IMR-90 (cell line): ENCODE measurements around the gene SLC46A1. TPM values are rescaled to one million over a fixed set of nuclear protein-coding genes. Genes with fewer than 3 reads are reported as not detected.

Source experiments
- ATAC-seq: fragments of 200-7000 bp; cut with Tn5 transposase; 2 replicates; pipeline ENCODE4 v1.9.1; 2020; ENCODE audit warnings: low read depth, mild to moderate bottlenecking, moderate library complexity
- BruUV-seq: library from RNA; stranded (reverse); fragments of 400-500 nt; replicated peaks from 2 replicates; lab custom pipeline; 2021; lab: Mats Ljungman, UMichigan
- CTCF ChIA-PET: fragments of 300-600 bp; formaldehyde crosslinking; extraction: SDS; loops from one replicate; lab custom pipeline; 2021; ENCODE audit warnings: antibody characterized with exemption; lab: Yijun Ruan, JAX
- POLR2A ChIA-PET: fragments of 300-600 bp; sonication (Branson Sonifier 250); formaldehyde crosslinking; loops from one replicate; lab custom pipeline; 2022; ENCODE audit warnings: antibody characterized with exemption; ENCODE audit not compliant: unreplicated experiment; lab: Charles Lee
- DNase-seq: peaks from one replicate; pipeline ENCODE4 v3.0.0; 2013
- H2AFZ ChIP-seq: replicated peaks from 2 replicates; pipeline ENCODE3; 2013; ENCODE audit warnings: low read length, mild to moderate bottlenecking; ENCODE audit not compliant: poor library complexity
- H2AK5ac ChIP-seq: 2 replicates; pipeline ENCODE4 v1.6.1; 2013; ENCODE audit warnings: low read depth, low read length, inconsistent platforms
- H2AK9ac ChIP-seq: replicated peaks from 2 replicates; pipeline ENCODE3; 2013; ENCODE audit warnings: mild to moderate bottlenecking, low read depth, low read length, moderate library complexity; ENCODE audit not compliant: poor library complexity
- H2BK120ac ChIP-seq: 2 replicates; pipeline ENCODE4 v1.6.1; 2013; ENCODE audit warnings: low read depth, low read length, inconsistent platforms
- H2BK15ac ChIP-seq: 3 replicates; pipeline ENCODE4 v1.6.1; 2013; ENCODE audit warnings: low read depth, low read length, inconsistent platforms
- H2BK20ac ChIP-seq: 2 replicates; pipeline ENCODE4 v1.6.1; 2013; ENCODE audit warnings: low read depth, mild to moderate bottlenecking, inconsistent platforms, low read length, moderate library complexity
- H2BK5ac ChIP-seq: 2 replicates; pipeline ENCODE4 v1.6.1; 2013; ENCODE audit warnings: mild to moderate bottlenecking, low read depth, low read length, inconsistent platforms; ENCODE audit not compliant: poor library complexity, severe bottlenecking
- H3K14ac ChIP-seq: replicated peaks from 2 replicates; pipeline ENCODE4 v1.6.1; 2013; ENCODE audit warnings: low read depth, low read length, inconsistent platforms
- H3K18ac ChIP-seq: 2 replicates; pipeline ENCODE4 v1.6.1; 2013; ENCODE audit warnings: low read depth, low read length, control low read depth
- H3K23ac ChIP-seq: 2 replicates; pipeline ENCODE4 v1.6.1; 2013; ENCODE audit warnings: low read depth, low read length, inconsistent platforms
- H3K27ac ChIP-seq: 2 replicates; pipeline ENCODE4 v1.5.1; 2013; ENCODE audit warnings: mild to moderate bottlenecking, control low read depth, low read length; ENCODE audit not compliant: insufficient read depth
- H3K27me3 ChIP-seq: 2 replicates; pipeline ENCODE4 v1.6.1; 2013; ENCODE audit warnings: low read length; ENCODE audit not compliant: control insufficient read depth, insufficient read depth
- H3K36me3 ChIP-seq: 2 replicates; pipeline ENCODE4 v1.6.1; 2013; ENCODE audit warnings: low read length, mixed read lengths; ENCODE audit not compliant: control insufficient read depth, insufficient read depth
- H3K4ac ChIP-seq: 2 replicates; pipeline ENCODE4 v1.6.1; 2013; ENCODE audit warnings: low read depth, low read length, inconsistent platforms
- H3K4me1 ChIP-seq: 2 replicates; pipeline ENCODE4 v1.6.1; 2013; ENCODE audit warnings: low read length, mixed read lengths; ENCODE audit not compliant: control insufficient read depth, insufficient read depth
- H3K4me2 ChIP-seq: 2 replicates; pipeline ENCODE4 v1.6.1; 2013; ENCODE audit warnings: low read depth, mild to moderate bottlenecking, control low read depth, low read length, moderate library complexity
- H3K4me3 ChIP-seq: 2 replicates; pipeline ENCODE4 v1.5.1; 2013; ENCODE audit warnings: low read depth, mild to moderate bottlenecking, control low read depth, low read length, moderate library complexity; ENCODE audit not compliant: insufficient read depth
- H3K56ac ChIP-seq: 2 replicates; pipeline ENCODE4 v1.6.1; 2013; ENCODE audit warnings: low read length, inconsistent platforms; ENCODE audit not compliant: insufficient read depth; ENCODE audit errors: extremely low read depth
- H3K79me1 ChIP-seq, 2 experiments: 2 replicates each; pipeline ENCODE4 v1.6.1; 2013; ENCODE audit warnings: low read length in 2 of 2, inconsistent platforms in 1 of 2, low read depth in 1 of 2
- H3K9ac ChIP-seq: 2 replicates; pipeline ENCODE4 v1.6.1; 2013; ENCODE audit warnings: low read depth, low read length, control low read depth
- H3K9me1 ChIP-seq: 2 replicates; pipeline ENCODE4 v1.6.1; 2013; ENCODE audit warnings: low read length, inconsistent platforms; ENCODE audit not compliant: insufficient read depth
- H3K9me3 ChIP-seq: 2 replicates; pipeline ENCODE4 v1.6.1; 2013; ENCODE audit warnings: low read length; ENCODE audit not compliant: control insufficient read depth, insufficient read depth
- H4K20me1 ChIP-seq: 2 replicates; pipeline ENCODE4 v1.6.1; 2013; ENCODE audit warnings: low read length, inconsistent platforms; ENCODE audit not compliant: insufficient read depth
- H4K5ac ChIP-seq: 2 replicates; pipeline ENCODE4 v1.6.1; 2013; ENCODE audit warnings: mild to moderate bottlenecking, low read depth, low read length, control low read depth
- H4K8ac ChIP-seq, 2 experiments: 2 replicates each; pipeline ENCODE4 v1.6.1; 2013; ENCODE audit warnings: low read depth in 2 of 2, low read length in 2 of 2, control low read depth in 1 of 2, inconsistent platforms in 1 of 2
- H4K91ac ChIP-seq: 2 replicates; pipeline ENCODE4 v1.6.1; 2013; ENCODE audit warnings: low read depth, low read length, inconsistent platforms; ENCODE audit not compliant: insufficient read depth
- BHLHE40 ChIP-seq: fragments of 150-350 bp; IDR thresholded peaks from 2 replicates; pipeline ENCODE4 v1.6.1; 2016; ENCODE audit warnings: mild to moderate bottlenecking, low read depth, low read length
- CEBPB ChIP-seq: IDR thresholded peaks from 2 replicates; pipeline ENCODE4 v1.6.1; 2012; ENCODE audit warnings: low read depth, low read length, improper control_type of control experiment
- CHD1 ChIP-seq: IDR thresholded peaks from 2 replicates; pipeline ENCODE4 v1.6.1; 2012; ENCODE audit warnings: low read depth, low read length, improper control_type of control experiment
- FOS ChIP-seq: fragments of 150-350 bp; IDR thresholded peaks from 2 replicates; pipeline ENCODE4 v1.6.1; 2016; ENCODE audit warnings: low read depth, low read length
- MAFK ChIP-seq: IDR thresholded peaks from 2 replicates; pipeline ENCODE4 v1.6.1; 2012; ENCODE audit warnings: low read depth, low read length, improper control_type of control experiment
- MAZ ChIP-seq: IDR thresholded peaks from 2 replicates; pipeline ENCODE4 v1.6.1; 2012; ENCODE audit warnings: low read depth, mild to moderate bottlenecking, low read length, improper control_type of control experiment, moderate library complexity, borderline replicate concordance
- MXI1 ChIP-seq: IDR thresholded peaks from 2 replicates; pipeline ENCODE4 v1.6.1; 2012; ENCODE audit warnings: low read depth, mild to moderate bottlenecking, low read length, moderate library complexity, borderline replicate concordance
- NFE2L2 ChIP-seq: fragments of 150-350 bp; IDR thresholded peaks from 2 replicates; pipeline ENCODE4 v1.6.1; 2016; ENCODE audit warnings: low read depth, mild to moderate bottlenecking, low read length
- POLR2A ChIP-seq: IDR thresholded peaks from 2 replicates; pipeline ENCODE4 v1.6.1; 2012; ENCODE audit warnings: mild to moderate bottlenecking, low read depth, low read length
- RAD21 ChIP-seq: IDR thresholded peaks from 2 replicates; pipeline ENCODE4 v1.6.1; 2012; ENCODE audit warnings: low read length, improper control_type of control experiment
- RCOR1 ChIP-seq: IDR thresholded peaks from 2 replicates; pipeline ENCODE4 v1.6.1; 2012; ENCODE audit warnings: mild to moderate bottlenecking, low read length, improper control_type of control experiment; ENCODE audit not compliant: insufficient replicate concordance
- RFX5 ChIP-seq: IDR thresholded peaks from 2 replicates; pipeline ENCODE4 v1.8.0; 2012; ENCODE audit warnings: low read depth, mild to moderate bottlenecking, low read length, moderate library complexity
- SMC3 ChIP-seq: fragments of 150-350 bp; IDR thresholded peaks from 2 replicates; pipeline ENCODE4 v1.6.1; 2016; ENCODE audit warnings: low read depth, mild to moderate bottlenecking, antibody characterized with exemption, low read length, moderate library complexity
- WGBS, 2 experiments: methylation state at CpG; one replicate each; pipeline versions ENCODE4 v1.1.5 to v1.1.7; 2013; ENCODE audit warnings: missing lambda C conversion rate in 2 of 2; ENCODE audit not compliant: insufficient read length in 1 of 2; ENCODE audit errors: extremely low coverage in 2 of 2; 5-methylcytosine and 5-hydroxymethylcytosine counted together
- dilution Hi-C: fragments of 300-500 bp; cut with HindIII; formaldehyde crosslinking; loops from one replicate; pipeline ENCODE4 v1.14.3; 2018; ENCODE audit warnings: low sequenced_read_pairs; ENCODE audit not compliant: unreplicated experiment
- in situ Hi-C: fragments of 300-500 bp; cut with MboI; formaldehyde crosslinking; loops from 3 replicates; pipeline ENCODE4 v1.14.3; 2019; ENCODE audit warnings: low sequenced_read_pairs, inconsistent platforms, mixed read lengths
- intact Hi-C: fragments of 100-400 bp; cut with micrococcal nuclease; formaldehyde crosslinking; loops from 2 replicates; pipeline ENCODE4 v1.10.0; 2022
- polyA plus RNA-seq, 3 experiments: library from polyadenylated mRNA; depleted of rRNA; stranded (reverse); fragments of >200 nt; gene quantifications; 2 replicates each; pipeline ENCODE4 v1.2.3, GENCODE V29; 2012; ENCODE audit warnings: low replicate concordance in 1 of 3
- total RNA-seq: library from RNA; depleted of rRNA; stranded (reverse); fragments of >200 nt; gene quantifications from 2 replicates; pipeline ENCODE4 v1.2.3, GENCODE V29; 2012
- TF ChIP-seq, protein P1 (sequence below): fragments of 150-350 bp; IDR thresholded peaks from 2 replicates; pipeline ENCODE4 v1.6.1; 2016; ENCODE audit warnings: low read depth, mild to moderate bottlenecking, low read length, moderate library complexity, borderline replicate concordance
- TF ChIP-seq, protein P2 (sequence below): fragments of 150-350 bp; IDR thresholded peaks from 2 replicates; pipeline ENCODE4 v1.6.1; 2017; ENCODE audit warnings: mild to moderate bottlenecking, antibody characterized with exemption, low read length, low read depth
- TF ChIP-seq, protein P3 (sequence below): conservative IDR thresholded peaks from 2 replicates; pipeline ENCODE4 v1.5.1; 2012; ENCODE audit warnings: mild to moderate bottlenecking, low read depth, low read length, improper control_type of control experiment

Gene SLC46A1
- total and polyA plus RNA-seq, 2 of the 4 experiments (the other 2 are of a cell fraction): 2.7 to 3.9 TPM

DNA sequence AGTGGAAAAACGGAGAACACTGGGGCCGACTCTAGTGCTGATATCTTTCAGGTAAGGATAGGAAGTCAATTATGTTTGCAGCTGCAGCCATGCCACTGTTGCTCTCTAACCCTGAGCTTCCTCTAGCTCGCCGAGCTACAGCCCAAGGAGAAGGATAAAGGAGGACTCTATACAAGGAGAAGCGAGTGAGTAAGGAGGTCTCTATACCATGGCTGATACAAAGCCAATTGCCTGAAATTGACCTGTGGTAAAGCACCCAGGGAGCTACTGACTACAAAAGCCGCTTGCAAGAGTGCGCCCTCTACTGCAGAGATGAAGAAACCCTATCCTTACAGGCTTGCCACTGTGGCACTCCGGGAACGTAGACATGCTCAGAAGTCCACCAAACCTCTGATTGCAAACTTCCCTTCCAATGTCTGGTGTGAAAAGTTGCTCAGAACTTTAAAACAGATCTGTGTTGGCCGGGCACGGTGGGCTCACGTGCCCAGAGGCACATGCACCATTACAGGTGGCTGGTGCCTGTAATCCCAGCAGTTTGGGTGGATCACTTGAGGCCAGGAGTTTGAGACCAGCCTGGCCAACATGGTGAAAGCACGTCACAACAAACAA lies 10.8 kb upstream of the SLC46A1 start:
- no TSS peak for BruUV-seq
- peak overlapping the region; percentile 3 for H2AFZ ChIP-seq

More for the DNA sequence above, 10.8 kb upstream of the SLC46A1 start:
- H3K4me1 ChIP-seq: no peaks in the 10 kb centered on the region
- H3K9me1 ChIP-seq: no peaks in the 10 kb centered on the region
- H2BK15ac ChIP-seq: no peak overlapping the region
- TF ChIP-seq POLR2A (no peak), RAD21 (peak; percentile 52), FOS (no peak), CEBPB (no peak), MXI1 (no peak), MAFK (no peak), RCOR1 (no peak), MAZ (no peak), RFX5 (no peak), BHLHE40 (no peak), SMC3 (peak; percentile 52), NFE2L2 (no peak), CHD1 (no peak)
- TF ChIP-seq, protein P1, sequence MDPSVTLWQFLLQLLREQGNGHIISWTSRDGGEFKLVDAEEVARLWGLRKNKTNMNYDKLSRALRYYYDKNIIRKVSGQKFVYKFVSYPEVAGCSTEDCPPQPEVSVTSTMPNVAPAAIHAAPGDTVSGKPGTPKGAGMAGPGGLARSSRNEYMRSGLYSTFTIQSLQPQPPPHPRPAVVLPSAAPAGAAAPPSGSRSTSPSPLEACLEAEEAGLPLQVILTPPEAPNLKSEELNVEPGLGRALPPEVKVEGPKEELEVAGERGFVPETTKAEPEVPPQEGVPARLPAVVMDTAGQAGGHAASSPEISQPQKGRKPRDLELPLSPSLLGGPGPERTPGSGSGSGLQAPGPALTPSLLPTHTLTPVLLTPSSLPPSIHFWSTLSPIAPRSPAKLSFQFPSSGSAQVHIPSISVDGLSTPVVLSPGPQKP: no peak
- TF ChIP-seq, protein P2, sequence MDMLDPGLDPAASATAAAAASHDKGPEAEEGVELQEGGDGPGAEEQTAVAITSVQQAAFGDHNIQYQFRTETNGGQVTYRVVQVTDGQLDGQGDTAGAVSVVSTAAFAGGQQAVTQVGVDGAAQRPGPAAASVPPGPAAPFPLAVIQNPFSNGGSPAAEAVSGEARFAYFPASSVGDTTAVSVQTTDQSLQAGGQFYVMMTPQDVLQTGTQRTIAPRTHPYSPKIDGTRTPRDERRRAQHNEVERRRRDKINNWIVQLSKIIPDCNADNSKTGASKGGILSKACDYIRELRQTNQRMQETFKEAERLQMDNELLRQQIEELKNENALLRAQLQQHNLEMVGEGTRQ: no peak
- TF ChIP-seq, protein P3, sequence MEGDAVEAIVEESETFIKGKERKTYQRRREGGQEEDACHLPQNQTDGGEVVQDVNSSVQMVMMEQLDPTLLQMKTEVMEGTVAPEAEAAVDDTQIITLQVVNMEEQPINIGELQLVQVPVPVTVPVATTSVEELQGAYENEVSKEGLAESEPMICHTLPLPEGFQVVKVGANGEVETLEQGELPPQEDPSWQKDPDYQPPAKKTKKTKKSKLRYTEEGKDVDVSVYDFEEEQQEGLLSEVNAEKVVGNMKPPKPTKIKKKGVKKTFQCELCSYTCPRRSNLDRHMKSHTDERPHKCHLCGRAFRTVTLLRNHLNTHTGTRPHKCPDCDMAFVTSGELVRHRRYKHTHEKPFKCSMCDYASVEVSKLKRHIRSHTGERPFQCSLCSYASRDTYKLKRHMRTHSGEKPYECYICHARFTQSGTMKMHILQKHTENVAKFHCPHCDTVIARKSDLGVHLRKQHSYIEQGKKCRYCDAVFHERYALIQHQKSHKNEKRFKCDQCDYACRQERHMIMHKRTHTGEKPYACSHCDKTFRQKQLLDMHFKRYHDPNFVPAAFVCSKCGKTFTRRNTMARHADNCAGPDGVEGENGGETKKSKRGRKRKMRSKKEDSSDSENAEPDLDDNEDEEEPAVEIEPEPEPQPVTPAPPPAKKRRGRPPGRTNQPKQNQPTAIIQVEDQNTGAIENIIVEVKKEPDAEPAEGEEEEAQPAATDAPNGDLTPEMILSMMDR: peak; percentile 69
- H3K27me3 ChIP-seq: peaks cover 24% of the 10 kb centered on the region
- H3K9ac ChIP-seq: no peak overlapping the region
- intact Hi-C loops (loop anchor here (2.0 kb wide), 1 partner anchor 68 kb away; no protein-coding TSS in a partner anchor), in situ Hi-C loops (no loop called here), dilution Hi-C loops (no loop called here)
- H3K23ac ChIP-seq: no peak overlapping the region
- H3K36me3 ChIP-seq: no peaks in the 10 kb centered on the region
- CTCF ChIA-PET: interaction anchor here (0.6 to 1.3 kb wide), 9 partner anchors 10 to 523 kb away, joined by 3 to 6 read pairs (median 3); partner anchors contain the start of genes LYRM9 and SLC46A1
- H2AK9ac ChIP-seq: no peak overlapping the region
- no peak overlapping the region for H3K14ac ChIP-seq
- H3K9me3 ChIP-seq: no peaks in the 10 kb centered on the region
- DNase-seq (peak; percentile 59), ATAC-seq (peak; percentile 95)
- H3K79me1 ChIP-seq: no peaks in the 10 kb centered on the region
- H3K27ac ChIP-seq: no peak overlapping the region
- H3K4me3 ChIP-seq: no peak overlapping the region
- no peak overlapping the region for H3K4me2 ChIP-seq
- WGBS, 2 experiments: 21% methylated on average over 5 of the region's 13 CpGs; no CpG with 5 or more reads in 1 of the 2 experiments
- H3K4ac ChIP-seq: no peak overlapping the region
- no peak overlapping the region for H3K18ac ChIP-seq
- no peak overlapping the region for H2BK120ac ChIP-seq
- H2BK5ac ChIP-seq: no peak overlapping the region
- POLR2A ChIA-PET: no interaction called here
- no peaks in the 10 kb centered on the region for H4K20me1 ChIP-seq
- H4K8ac ChIP-seq: no peak overlapping the region
- H4K5ac ChIP-seq: no peak overlapping the region
- no peak overlapping the region for H2AK5ac ChIP-seq
- no peak overlapping the region for H2BK20ac ChIP-seq
- no peak overlapping the region for H3K56ac ChIP-seq
- H4K91ac ChIP-seq: no peak overlapping the region
